Measurements from ENCODE around the gene GRM7. TPM values are rescaled to one million over a fixed set of nuclear protein-coding genes. Genes with fewer than 3 reads are reported as not detected.

Gene GRM7
- total and polyA plus RNA-seq, 2 of the 4 experiments (the other 2 are of a cell fraction) = not detected

DNA sequence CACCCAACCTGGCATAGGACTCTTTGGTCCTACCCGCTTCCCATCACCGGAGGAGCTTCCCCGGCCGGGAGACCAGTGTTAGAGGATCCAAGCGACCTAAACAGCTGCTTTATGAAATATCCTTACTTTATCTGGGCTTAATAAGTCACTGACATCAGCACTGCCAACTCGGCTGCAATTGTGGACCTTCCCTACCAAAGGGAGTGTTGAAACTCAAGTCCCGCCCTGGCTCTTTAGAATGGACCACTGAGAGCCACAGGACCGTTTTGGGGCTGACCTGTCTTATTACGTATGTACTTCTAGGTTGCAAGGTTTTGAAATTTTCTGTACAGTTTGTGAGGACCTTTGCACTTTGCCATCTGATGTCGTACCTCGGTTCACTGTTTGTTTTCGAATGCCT is 879.5 kb downstream of the GRM7 start:
- Histone ChIP-seq H3K4ac (ENCODE audit: low read depth, low read length) (no peak overlapping the region), H3K9me1 (ENCODE audit: insufficient read depth, low read length) (no peaks in the 10 kb centered on the region), H2AK5ac (ENCODE audit: low read depth, low read length) (no peak overlapping the region), H2AFZ (replicated peaks; ENCODE audit: low read length, poor library complexity) (no peak overlapping the region), H3K79me1 (ENCODE audit: low read depth in 1 of 2, low read length in 2 of 2) (no peaks in the 10 kb centered on the region), H3K4me3 (ENCODE audit: insufficient read depth, low read depth, low read length) (no peak overlapping the region), H3K27me3 (ENCODE audit: control insufficient read depth, insufficient read depth, low read length) (no peaks in the 10 kb centered on the region), H4K20me1 (ENCODE audit: insufficient read depth, low read length) (no peaks in the 10 kb centered on the region), H3K36me3 (ENCODE audit: control insufficient read depth, insufficient read depth, low read length) (no peaks in the 10 kb centered on the region), H3K23ac (ENCODE audit: low read depth, low read length) (no peak overlapping the region), H2BK15ac (ENCODE audit: low read depth, low read length) (no peak overlapping the region), H3K27ac (ENCODE audit: insufficient read depth, low read length) (no peak overlapping the region), H3K4me1 (ENCODE audit: control insufficient read depth, insufficient read depth, low read length) (no peaks in the 10 kb centered on the region), H3K9ac (ENCODE audit: low read depth, low read length) (no peak overlapping the region), H2BK5ac (ENCODE audit: low read depth, low read length, poor library complexity, severe bottlenecking) (no peak overlapping the region), H2BK20ac (ENCODE audit: low read depth, low read length) (no peak overlapping the region), H4K8ac (ENCODE audit: low read depth in 2 of 2, low read length in 2 of 2) (no peak overlapping the region), H3K56ac (ENCODE audit: extremely low read depth, insufficient read depth, low read length) (no peak overlapping the region), H4K5ac (ENCODE audit: low read depth, low read length) (no peak overlapping the region), H3K4me2 (ENCODE audit: low read depth, low read length) (no peak overlapping the region), H3K9me3 (ENCODE audit: control insufficient read depth, insufficient read depth, low read length) (peaks cover 5% of the 10 kb centered on the region; the same call in 1 of the 2 replicates), H2BK120ac (ENCODE audit: low read depth, low read length) (no peak overlapping the region), H3K14ac (replicated peaks; ENCODE audit: low read depth, low read length) (no peak overlapping the region), H3K18ac (ENCODE audit: low read depth, low read length) (no peak overlapping the region), H2AK9ac (replicated peaks; ENCODE audit: low read depth, low read length, poor library complexity) (no peak overlapping the region), H4K91ac (ENCODE audit: insufficient read depth, low read depth, low read length) (no peak overlapping the region)
- ChIA-PET CTCF (no interaction called here), POLR2A (ENCODE audit: unreplicated experiment) (no interaction called here)
- DNase-seq (no peak), ATAC-seq (ENCODE audit: low read depth) (no peak)
- in situ Hi-C loops (cut with MboI; ENCODE audit: low sequenced_read_pairs) (no loop called here), dilution Hi-C loops (cut with HindIII; ENCODE audit: low sequenced_read_pairs, unreplicated experiment) (no loop called here), intact Hi-C loops (cut with micrococcal nuclease) (no loop called here)
- WGBS, 2 experiments (ENCODE audit: extremely low coverage in 2 of 2, insufficient read length in 1 of 2) = 44% methylated on average over 4 of the region's 12 CpGs; no CpG with 5 or more reads in 1 of the 2 experiments
- TF ChIP-seq RAD21 (IDR thresholded peaks at IDR 0.05; ENCODE audit: low read length) = no peak
- TF ChIP-seq, protein P1, sequence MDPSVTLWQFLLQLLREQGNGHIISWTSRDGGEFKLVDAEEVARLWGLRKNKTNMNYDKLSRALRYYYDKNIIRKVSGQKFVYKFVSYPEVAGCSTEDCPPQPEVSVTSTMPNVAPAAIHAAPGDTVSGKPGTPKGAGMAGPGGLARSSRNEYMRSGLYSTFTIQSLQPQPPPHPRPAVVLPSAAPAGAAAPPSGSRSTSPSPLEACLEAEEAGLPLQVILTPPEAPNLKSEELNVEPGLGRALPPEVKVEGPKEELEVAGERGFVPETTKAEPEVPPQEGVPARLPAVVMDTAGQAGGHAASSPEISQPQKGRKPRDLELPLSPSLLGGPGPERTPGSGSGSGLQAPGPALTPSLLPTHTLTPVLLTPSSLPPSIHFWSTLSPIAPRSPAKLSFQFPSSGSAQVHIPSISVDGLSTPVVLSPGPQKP (IDR thresholded peaks at IDR 0.05; ENCODE audit: borderline replicate concordance, low read depth, low read length) = no peak
- no TSS peak for BruUV-seq (replicated peaks)

Measured in IMR-90 (cell line).